ENCODE results near the gene CACFD1. TPM values are rescaled to one million over a fixed set of nuclear protein-coding genes. Genes with fewer than 3 reads are reported as not detected.

Gene CACFD1
- total and polyA plus RNA-seq, 10 donors: 4.7 to 14.2 (median 11.9) TPM

GRCh38 chr9:133433351-133433843 is 26.4 kb upstream of the CACFD1 start:
- no peak for DNase-seq
- no peaks in the 10 kb centered on the region for H3K36me3 ChIP-seq
- WGBS, 5 donors: 83 to 96% (median 87%) methylated on average over 4 to 11 of the region's 11 CpGs

GRCh38 chr9:133436681-133437080 is 23.1 kb upstream of the CACFD1 start:
- H3K9me3 ChIP-seq: no peaks in the 10 kb centered on the region
- intact Hi-C loops (cut with DNase I; ENCODE audit: low total_unique reads): no loop called here
- 72 to 84% (median 82%) methylated on average over 12 to 16 of the region's 16 CpGs for WGBS, 5 donors

More at GRCh38 chr9:133433351-133433843, 26.4 kb upstream of the CACFD1 start:
- no peaks in the 10 kb centered on the region for H3K9me3 ChIP-seq
- no peak overlapping the region for H3K27ac ChIP-seq
- no peak for TF ChIP-seq POLR2AphosphoS5 (IDR thresholded peaks at IDR 0.05)
- TF ChIP-seq POLR2A (IDR thresholded peaks at IDR 0.05): no peak
- no peak for TF ChIP-seq CTCF (IDR thresholded peaks at IDR 0.05 in 8 of 11, conservative IDR thresholded peaks at IDR 0.05 in 3 of 11)
- H3K4me3 ChIP-seq: no peak overlapping the region
- peaks cover 0 to 20% (median 12%) of the 10 kb centered on the region in 7 donors for H3K27me3 ChIP-seq (replicated peaks in 1 of 7)
- intact Hi-C loops (cut with DNase I; ENCODE audit: low total_unique reads): no loop called here
- H3K4me1 ChIP-seq: peaks cover 0 to 21% (median 11%) of the 10 kb centered on the region in 6 donors

GRCh38 chr9:133437753-133438531 is 21.8 kb upstream of the CACFD1 start:
- Histone ChIP-seq H3K27ac (no peak overlapping the region), H3K4me3 (no peak overlapping the region), H3K9me3 (no peaks in the 10 kb centered on the region), H3K36me3 (no peaks in the 10 kb centered on the region), H3K4me1 (peaks cover 0 to 14% (median 1%) of the 10 kb centered on the region in 6 donors), H3K27me3 (replicated peaks in 1 of 7) (no peaks in the 10 kb centered on the region)
- intact Hi-C loops (cut with DNase I; ENCODE audit: low total_unique reads): no loop called here
- TF ChIP-seq POLR2AphosphoS5 (IDR thresholded peaks at IDR 0.05) (no peak), CTCF (IDR thresholded peaks at IDR 0.05 in 8 of 11, conservative IDR thresholded peaks at IDR 0.05 in 3 of 11) (no peak), POLR2A (IDR thresholded peaks at IDR 0.05) (no peak)
- WGBS, 5 donors: 76 to 83% (median 81%) methylated on average over 10 to 20 of the region's 20 CpGs
- no peak for DNase-seq

More at GRCh38 chr9:133436681-133437080, 23.1 kb upstream of the CACFD1 start:
- no peaks in the 10 kb centered on the region for H3K36me3 ChIP-seq
- peaks cover 0 to 11% (median 1%) of the 10 kb centered on the region in 6 donors for H3K4me1 ChIP-seq
- no peak overlapping the region for H3K27ac ChIP-seq
- no peaks in the 10 kb centered on the region for H3K27me3 ChIP-seq (replicated peaks in 1 of 7)
- no peak overlapping the region for H3K4me3 ChIP-seq
- no peak for TF ChIP-seq POLR2AphosphoS5 (IDR thresholded peaks at IDR 0.05)
- TF ChIP-seq POLR2A (IDR thresholded peaks at IDR 0.05): no peak
- TF ChIP-seq CTCF (IDR thresholded peaks at IDR 0.05 in 8 of 11, conservative IDR thresholded peaks at IDR 0.05 in 3 of 11): no peak
- no peak for DNase-seq

- DNase-seq: no peak
- Histone ChIP-seq H3K4me3 (no peak overlapping the region), H3K9me3 (no peaks in the 10 kb centered on the region), H3K27ac (no peak overlapping the region), H3K27me3 (replicated peaks in 1 of 7) (no peaks in the 10 kb centered on the region), H3K4me1 (peaks cover 0 to 14% (median 1%) of the 10 kb centered on the region in 6 donors), H3K36me3 (no peaks in the 10 kb centered on the region)
- no peak for TF ChIP-seq POLR2A (IDR thresholded peaks at IDR 0.05)
- no peak for TF ChIP-seq POLR2AphosphoS5 (IDR thresholded peaks at IDR 0.05)
- TF ChIP-seq CTCF (IDR thresholded peaks at IDR 0.05 in 8 of 11, conservative IDR thresholded peaks at IDR 0.05 in 3 of 11): no peak
- intact Hi-C loops (cut with DNase I; ENCODE audit: low total_unique reads): no loop called here
- 64 to 76% (median 68%) methylated on average over 4 of the region's 4 CpGs for WGBS, 5 donors
These were observed 20.4 kb upstream of the CACFD1 start for GRCh38 chr9:133439337-133439736.

All from spleen (tissue), 11 donors.